Smooth muscle cell (in vitro differentiated cells): Measurements from ENCODE around the gene EN1. TPM values are rescaled to one million over a fixed set of nuclear protein-coding genes. Genes with fewer than 3 reads are reported as not detected.

ENCODE experiments used
- DNase-seq: peaks from one replicate; lab custom pipeline; 2025; ENCODE audit not compliant: unreplicated experiment; lab: John Stamatoyannopoulos, UW
- H2AFZ ChIP-seq: fragments of 200-600 bp; sonication (generic); 2 replicates; pipeline ENCODE4 v1.6.0; 2016; ENCODE audit warnings: antibody characterized with exemption, low read depth, mild to moderate bottlenecking
- H3F3A ChIP-seq: fragments of 200-600 bp; sonication (generic); 2 replicates; pipeline ENCODE4 v1.6.0; 2017; ENCODE audit warnings: antibody characterized with exemption, low read depth
- H3K27ac ChIP-seq: fragments of 200-600 bp; sonication (generic); 2 replicates; pipeline ENCODE4 v1.5.1; 2016; ENCODE audit warnings: low read depth, mild to moderate bottlenecking
- H3K27me3 ChIP-seq: fragments of 200-600 bp; sonication (generic); 2 replicates; pipeline ENCODE4 v1.6.1; 2016; ENCODE audit warnings: low read depth, mild to moderate bottlenecking
- H3K36me3 ChIP-seq: fragments of 200-600 bp; sonication (generic); 2 replicates; pipeline ENCODE4 v1.5.1; 2016; ENCODE audit warnings: low read depth
- H3K4me1 ChIP-seq: fragments of 200-600 bp; sonication (generic); 2 replicates; pipeline ENCODE4 v1.5.1; 2016; ENCODE audit warnings: low read depth
- H3K4me2 ChIP-seq: fragments of 200-600 bp; sonication (generic); 2 replicates; pipeline ENCODE4 v1.6.0; 2016; ENCODE audit warnings: mild to moderate bottlenecking
- H3K4me3 ChIP-seq: fragments of 200-600 bp; sonication (generic); 2 replicates; pipeline ENCODE4 v1.5.1; 2016; ENCODE audit warnings: mild to moderate bottlenecking
- H3K79me2 ChIP-seq: fragments of 200-600 bp; sonication (generic); 2 replicates; pipeline ENCODE4 v1.6.0; 2016; ENCODE audit warnings: low read depth, mild to moderate bottlenecking
- H3K9ac ChIP-seq: fragments of 200-600 bp; sonication (generic); 2 replicates; pipeline ENCODE4 v1.6.0; 2016; ENCODE audit warnings: low read depth
- H3K9me3 ChIP-seq: fragments of 200-600 bp; sonication (generic); replicated peaks from 2 replicates; pipeline ENCODE4 v1.5.1; 2016; ENCODE audit warnings: low read depth
- H4K20me1 ChIP-seq: fragments of 200-600 bp; sonication (generic); 2 replicates; pipeline ENCODE4 v1.6.0; 2016; ENCODE audit warnings: low read depth
- WGBS: methylation state at CpG from one replicate; pipeline ENCODE4 v1.1.7; 2016; ENCODE audit warnings: low lambda C conversion rate; 5-methylcytosine and 5-hydroxymethylcytosine counted together
- polyA plus RNA-seq: library from polyadenylated mRNA; unstranded; fragments of >200 nt; fragmentation: Nextera tagmentation; extraction: Ambion mirVana; gene quantifications from 2 replicates; pipeline ENCODE4 v1.2.1, GENCODE V29; 2016
- total RNA-seq: library from RNA; depleted of rRNA; stranded (reverse); fragments of >200 nt; gene quantifications from 2 replicates; pipeline ENCODE4 v1.2.3, GENCODE V29; 2014
- TF ChIP-seq, protein P1 (sequence below): fragments of 200-600 bp; sonication (generic); IDR thresholded peaks from 2 replicates; pipeline ENCODE4 v1.5.1; 2017; ENCODE audit warnings: borderline replicate concordance, mild to moderate bottlenecking, antibody characterized with exemption; ENCODE audit not compliant: insufficient read depth, poor library complexity, severe bottlenecking

Gene EN1
- total and polyA plus RNA-seq, 2 experiments from 2014 or later, result 3.0 to 3.4 TPM

DNA sequence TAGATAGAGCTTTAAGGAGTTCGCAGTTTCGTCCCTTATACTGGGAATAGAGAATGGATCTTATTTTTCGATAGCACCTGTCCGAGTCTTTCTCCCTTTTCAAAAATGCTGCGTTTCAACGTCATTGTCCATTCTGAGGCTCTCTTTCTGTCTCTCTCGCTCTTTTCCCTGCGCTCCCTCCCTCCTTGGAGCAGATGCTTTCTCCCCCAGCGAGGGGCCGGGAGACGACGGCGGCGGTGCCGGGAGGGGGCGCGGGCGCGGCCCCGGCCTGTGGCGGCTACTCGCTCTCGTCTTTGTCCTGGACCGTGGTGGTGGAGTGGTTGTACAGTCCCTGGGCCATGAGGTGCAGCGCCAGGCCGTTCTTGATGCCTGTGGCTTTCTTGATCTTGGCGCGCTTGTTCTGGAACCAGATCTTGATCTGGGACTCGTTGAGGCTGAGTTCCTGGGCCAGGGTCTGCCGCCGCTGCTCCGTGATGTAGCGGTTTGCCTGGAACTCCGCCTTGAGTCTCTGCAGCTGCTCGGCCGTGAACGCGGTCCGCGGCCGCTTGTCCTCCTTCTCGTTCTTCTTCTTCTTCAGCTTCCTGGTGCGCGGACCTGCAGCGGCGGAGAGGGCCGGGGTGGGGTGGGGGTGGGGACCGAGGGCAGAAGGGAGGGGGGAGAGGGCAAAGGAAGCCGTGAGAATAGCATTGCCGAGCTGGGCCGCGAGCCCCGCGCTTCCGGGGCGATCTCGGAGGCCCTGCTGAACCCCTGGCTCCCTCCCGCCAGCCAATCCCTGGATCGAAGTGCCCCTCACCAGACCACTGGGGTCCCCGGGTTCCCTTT, 4.6 kb downstream of the EN1 start:
- Histone ChIP-seq H3K27ac (no peak overlapping the region), H3K4me3 (peak overlapping the region; percentile 33), H3K36me3 (no peaks in the 10 kb centered on the region), H3K27me3 (peaks cover 99% of the 10 kb centered on the region), H2AFZ (no peak overlapping the region), H4K20me1 (no peaks in the 10 kb centered on the region), H3K4me2 (peak overlapping the region; percentile 77), H3K9ac (no peak overlapping the region), H3K9me3 (no peaks in the 10 kb centered on the region), H3K4me1 (peaks cover 10% of the 10 kb centered on the region), H3F3A (no peaks in the 10 kb centered on the region), H3K79me2 (peaks cover 6% of the 10 kb centered on the region)
- 2% methylated on average over 59 of the region's 60 CpGs for WGBS
- no peak for DNase-seq
- TF ChIP-seq, protein P1, sequence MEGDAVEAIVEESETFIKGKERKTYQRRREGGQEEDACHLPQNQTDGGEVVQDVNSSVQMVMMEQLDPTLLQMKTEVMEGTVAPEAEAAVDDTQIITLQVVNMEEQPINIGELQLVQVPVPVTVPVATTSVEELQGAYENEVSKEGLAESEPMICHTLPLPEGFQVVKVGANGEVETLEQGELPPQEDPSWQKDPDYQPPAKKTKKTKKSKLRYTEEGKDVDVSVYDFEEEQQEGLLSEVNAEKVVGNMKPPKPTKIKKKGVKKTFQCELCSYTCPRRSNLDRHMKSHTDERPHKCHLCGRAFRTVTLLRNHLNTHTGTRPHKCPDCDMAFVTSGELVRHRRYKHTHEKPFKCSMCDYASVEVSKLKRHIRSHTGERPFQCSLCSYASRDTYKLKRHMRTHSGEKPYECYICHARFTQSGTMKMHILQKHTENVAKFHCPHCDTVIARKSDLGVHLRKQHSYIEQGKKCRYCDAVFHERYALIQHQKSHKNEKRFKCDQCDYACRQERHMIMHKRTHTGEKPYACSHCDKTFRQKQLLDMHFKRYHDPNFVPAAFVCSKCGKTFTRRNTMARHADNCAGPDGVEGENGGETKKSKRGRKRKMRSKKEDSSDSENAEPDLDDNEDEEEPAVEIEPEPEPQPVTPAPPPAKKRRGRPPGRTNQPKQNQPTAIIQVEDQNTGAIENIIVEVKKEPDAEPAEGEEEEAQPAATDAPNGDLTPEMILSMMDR, result no peak

DNA sequence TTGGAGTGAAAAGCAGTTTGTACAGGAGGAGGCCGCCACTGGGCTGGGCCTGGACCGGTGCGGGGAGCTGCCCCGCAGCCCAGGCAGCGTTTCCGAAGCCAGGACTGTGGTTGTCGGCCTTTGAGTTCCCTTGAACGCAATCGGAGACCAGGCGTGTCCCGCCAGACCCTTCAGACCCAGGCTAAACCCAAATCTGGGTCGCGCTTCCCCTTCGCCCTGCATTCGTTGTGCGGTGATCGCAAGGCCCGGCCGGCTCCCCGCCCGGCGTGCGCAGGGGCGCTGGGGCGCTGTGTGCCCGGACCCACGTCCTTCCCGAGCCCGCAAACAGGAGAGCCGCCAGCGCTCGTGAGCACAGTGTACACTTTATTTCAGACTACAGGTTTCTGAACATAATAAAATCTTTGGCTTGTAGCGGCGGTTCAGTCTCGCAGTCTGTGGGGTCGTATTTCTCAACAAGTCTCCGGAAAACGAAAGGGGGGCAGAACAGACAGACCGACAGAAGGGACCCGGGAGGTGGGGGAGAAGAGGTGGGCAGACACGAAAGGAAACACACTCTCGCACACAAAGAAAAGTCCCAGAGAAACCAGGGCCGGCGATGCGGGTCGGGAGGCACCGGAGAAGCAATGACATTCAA, 5.5 kb downstream of the EN1 start:
- H3F3A ChIP-seq, result no peaks in the 10 kb centered on the region
- H3K4me1 ChIP-seq, result peaks cover 5% of the 10 kb centered on the region
- H4K20me1 ChIP-seq, result no peaks in the 10 kb centered on the region
- H3K9me3 ChIP-seq, result no peaks in the 10 kb centered on the region
- H3K79me2 ChIP-seq, result peaks cover 6% of the 10 kb centered on the region
- H3K27me3 ChIP-seq, result peaks cover 99% of the 10 kb centered on the region
- H3K4me3 ChIP-seq, result peak overlapping the region; percentile 33
- H3K9ac ChIP-seq, result peak overlapping the region; percentile 39
- WGBS, result 11% methylated on average over 47 of the region's 47 CpGs
- no peak overlapping the region for H2AFZ ChIP-seq
- no peak for DNase-seq
- peak overlapping the region; percentile 77 for H3K4me2 ChIP-seq
- H3K27ac ChIP-seq, result no peak overlapping the region
- no peaks in the 10 kb centered on the region for H3K36me3 ChIP-seq
- TF ChIP-seq, protein P1, result no peak

DNA sequence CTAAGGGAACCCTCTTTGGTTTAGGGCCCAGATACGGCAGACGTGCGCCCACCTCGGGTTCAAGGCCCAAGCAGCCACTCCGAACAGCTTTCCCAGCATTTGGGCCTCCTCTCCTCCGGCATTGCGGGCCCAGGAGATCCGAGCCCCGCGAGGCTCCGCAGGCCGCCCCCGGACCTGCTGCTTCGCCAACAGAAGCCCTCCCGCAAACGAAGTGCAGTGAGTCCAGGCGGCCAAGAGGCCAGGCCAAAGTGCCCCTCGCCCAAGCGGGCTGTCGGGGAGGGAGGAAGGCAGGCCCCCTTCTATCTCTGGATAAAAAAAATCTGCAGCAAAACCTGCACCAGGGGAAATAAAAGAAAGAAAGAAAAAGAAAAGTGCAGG, 6.0 kb downstream of the EN1 start:
- Histone ChIP-seq H3K9ac (peak overlapping the region; percentile 39), H4K20me1 (no peaks in the 10 kb centered on the region), H3K36me3 (no peaks in the 10 kb centered on the region), H3F3A (no peaks in the 10 kb centered on the region), H3K9me3 (no peaks in the 10 kb centered on the region), H3K4me3 (peak overlapping the region; percentile 33), H3K27ac (no peak overlapping the region), H3K27me3 (peaks cover 99% of the 10 kb centered on the region), H3K4me2 (peak overlapping the region; percentile 77), H2AFZ (no peak overlapping the region), H3K4me1 (peaks cover 5% of the 10 kb centered on the region), H3K79me2 (peaks cover 6% of the 10 kb centered on the region)
- TF ChIP-seq, protein P1, result no peak
- DNase-seq, result no peak
- 36% methylated on average over 20 of the region's 20 CpGs for WGBS
